Stimulated activated naive CD8-positive, alpha-beta T cell treated with anti-CD3 and anti-CD28 coated beads, Interleukin-15, Interleukin-2, amounts not matched to agents 100 ng/mL and 50 ng/mL, for 24 hours (primary cell): Measurements from ENCODE around the gene OPA1.

Source experiments
- H3K27ac Mint-ChIP-seq: one replicate; pipeline ENCODE4 v1.8.0; 2021; ENCODE audit warnings: mild to moderate bottlenecking, mixed read lengths
- H3K27me3 Mint-ChIP-seq: one replicate; pipeline ENCODE4 v1.8.0; 2021; ENCODE audit warnings: mixed read lengths
- H3K36me3 Mint-ChIP-seq: one replicate; pipeline ENCODE4 v1.8.0; 2021; ENCODE audit warnings: low read depth, mixed read lengths
- H3K4me1 Mint-ChIP-seq: one replicate; pipeline ENCODE4 v1.8.0; 2021; ENCODE audit warnings: low read depth, mixed read lengths
- H3K4me3 Mint-ChIP-seq: one replicate; pipeline ENCODE4 v1.8.0; 2021; ENCODE audit warnings: mild to moderate bottlenecking, mixed read lengths
- H3K9me3 Mint-ChIP-seq: one replicate; pipeline ENCODE4 v1.8.0; 2021; ENCODE audit warnings: mixed read lengths

The OPA1 gene

GRCh38 chr3:193656445-193656844 is 63.4 kb downstream of the OPA1 start:
- Mint-ChIP-seq H3K9me3 (no peaks in the 10 kb centered on the region), H3K4me3 (no peak overlapping the region), H3K4me1 (no peaks in the 10 kb centered on the region), H3K27me3 (no peaks in the 10 kb centered on the region), H3K27ac (no peak overlapping the region), H3K36me3 (peaks cover 66% of the 10 kb centered on the region)

DNA sequence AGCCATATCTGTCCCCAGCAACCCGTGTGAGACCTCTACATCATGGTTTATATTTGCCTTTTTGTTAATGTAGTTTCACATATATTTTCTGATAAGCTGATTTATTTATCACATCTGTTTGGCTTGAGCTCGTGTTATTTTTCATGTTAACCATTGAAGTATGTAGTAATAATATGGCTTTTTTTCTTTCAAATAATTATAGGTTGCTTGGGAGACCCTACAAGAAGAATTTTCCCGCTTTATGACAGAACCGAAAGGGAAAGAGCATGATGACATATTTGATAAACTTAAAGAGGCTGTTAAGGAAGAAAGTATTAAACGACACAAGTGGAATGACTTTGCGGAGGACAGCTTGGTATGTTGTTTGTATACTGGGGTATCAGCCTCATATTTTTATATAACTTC is 63.9 kb downstream of the OPA1 start:
- H3K9me3 Mint-ChIP-seq = no peaks in the 10 kb centered on the region
- H3K27ac Mint-ChIP-seq = no peak overlapping the region
- no peak overlapping the region for H3K4me3 Mint-ChIP-seq
- peaks cover 70% of the 10 kb centered on the region for H3K36me3 Mint-ChIP-seq
- no peaks in the 10 kb centered on the region for H3K27me3 Mint-ChIP-seq
- H3K4me1 Mint-ChIP-seq = no peaks in the 10 kb centered on the region

GRCh38 chr3:193660171-193660570 is 67.2 kb downstream of the OPA1 start:
- Mint-ChIP-seq H3K27me3 (no peaks in the 10 kb centered on the region), H3K4me3 (no peak overlapping the region), H3K4me1 (no peaks in the 10 kb centered on the region), H3K36me3 (peaks cover 77% of the 10 kb centered on the region), H3K9me3 (no peaks in the 10 kb centered on the region), H3K27ac (no peak overlapping the region)

- Mint-ChIP-seq H3K36me3 (peaks cover 77% of the 10 kb centered on the region), H3K27me3 (no peaks in the 10 kb centered on the region), H3K9me3 (no peaks in the 10 kb centered on the region), H3K4me3 (no peak overlapping the region), H3K4me1 (no peaks in the 10 kb centered on the region), H3K27ac (no peak overlapping the region)
Measured at GRCh38 chr3:193660698-193661411, 67.8 kb downstream of the OPA1 start.

DNA sequence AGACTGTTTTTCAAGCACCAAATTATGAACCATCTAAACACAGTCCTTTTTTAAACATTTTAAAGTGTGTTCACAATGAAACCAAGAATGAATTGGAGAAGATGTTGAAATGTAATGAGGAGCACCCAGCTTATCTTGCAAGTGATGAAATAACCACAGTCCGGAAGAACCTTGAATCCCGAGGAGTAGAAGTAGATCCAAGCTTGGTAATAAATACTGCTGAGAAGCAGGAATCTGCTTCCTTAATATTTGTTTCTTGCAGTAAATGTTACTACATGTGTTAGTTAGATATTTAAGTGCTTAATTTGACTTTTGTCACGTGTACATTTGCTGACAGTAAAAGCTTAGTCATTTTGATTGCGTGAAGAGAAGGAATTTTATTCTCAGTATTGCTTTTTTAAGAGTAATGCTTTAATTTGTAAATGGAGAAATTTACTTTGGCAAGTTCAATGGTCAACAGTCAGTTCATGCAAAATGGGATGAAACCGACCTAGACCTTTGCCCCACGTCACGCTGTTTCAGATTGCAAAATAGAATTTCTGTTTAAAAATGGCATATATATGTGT is 69.8 kb downstream of the OPA1 start:
- no peak overlapping the region for H3K27ac Mint-ChIP-seq
- H3K4me1 Mint-ChIP-seq = no peaks in the 10 kb centered on the region
- no peaks in the 10 kb centered on the region for H3K27me3 Mint-ChIP-seq
- H3K9me3 Mint-ChIP-seq = no peaks in the 10 kb centered on the region
- peaks cover 70% of the 10 kb centered on the region for H3K36me3 Mint-ChIP-seq
- no peak overlapping the region for H3K4me3 Mint-ChIP-seq

DNA sequence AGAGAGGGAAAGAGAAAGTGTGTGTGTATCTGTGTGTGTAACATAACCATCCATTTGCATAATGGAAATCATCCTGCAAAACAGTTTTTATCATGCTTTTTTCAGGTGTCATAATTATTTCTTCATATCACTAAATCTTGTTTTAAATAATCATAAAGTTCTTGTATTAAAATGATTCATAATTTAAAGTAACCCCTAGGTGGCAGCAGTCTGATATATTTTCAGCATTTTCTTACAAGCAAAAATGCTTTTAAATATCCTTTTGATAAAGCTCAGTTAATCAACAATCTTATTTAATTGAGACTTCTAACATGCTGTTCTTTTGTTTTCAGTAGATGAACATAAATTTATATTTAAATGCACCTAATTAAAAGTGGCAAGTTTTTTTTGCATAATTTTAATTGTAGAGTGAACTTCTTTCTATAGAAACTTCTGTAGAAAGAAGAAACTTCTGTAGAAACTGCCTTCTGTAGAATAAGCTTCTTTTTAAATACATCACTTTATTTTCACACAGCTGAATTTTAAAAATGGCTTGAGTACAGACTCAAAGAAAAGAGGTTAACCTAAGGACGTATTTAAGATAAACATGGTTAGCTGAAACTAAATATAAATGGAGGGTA is 72.5 kb downstream of the OPA1 start:
- peaks cover 72% of the 10 kb centered on the region for H3K36me3 Mint-ChIP-seq

DNA sequence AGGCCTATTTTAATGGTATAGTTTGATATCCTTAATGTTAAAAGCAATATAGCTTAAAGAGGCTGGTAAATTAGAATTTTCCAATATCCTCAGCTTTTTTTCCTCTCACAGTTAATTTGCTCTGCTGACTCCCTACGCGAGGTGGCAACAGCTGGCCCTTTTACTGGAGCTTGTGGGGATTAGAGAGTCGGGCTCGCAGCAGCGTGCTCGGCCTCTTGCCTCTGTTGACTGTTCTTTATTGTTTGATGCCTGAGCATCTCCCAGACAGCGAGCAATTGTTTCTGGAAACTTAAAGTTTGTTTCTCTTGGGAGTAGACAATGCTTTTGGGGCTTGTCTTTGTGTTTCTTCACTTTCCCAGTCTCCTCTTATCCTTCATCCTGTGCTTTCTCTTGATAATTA is 80.8 kb downstream of the OPA1 start:
- H3K9me3 Mint-ChIP-seq = no peaks in the 10 kb centered on the region
- peaks cover 62% of the 10 kb centered on the region for H3K36me3 Mint-ChIP-seq
- no peaks in the 10 kb centered on the region for H3K27me3 Mint-ChIP-seq
- H3K4me1 Mint-ChIP-seq = peaks cover 9% of the 10 kb centered on the region
- no peak overlapping the region for H3K27ac Mint-ChIP-seq
- H3K4me3 Mint-ChIP-seq = no peak overlapping the region

More for the DNA sequence above, 72.5 kb downstream of the OPA1 start:
- Mint-ChIP-seq H3K27me3 (no peaks in the 10 kb centered on the region), H3K27ac (no peak overlapping the region), H3K4me1 (no peaks in the 10 kb centered on the region), H3K4me3 (no peak overlapping the region), H3K9me3 (no peaks in the 10 kb centered on the region)

- no peaks in the 10 kb centered on the region for H3K9me3 Mint-ChIP-seq
- no peak overlapping the region for H3K4me3 Mint-ChIP-seq
- H3K27me3 Mint-ChIP-seq = no peaks in the 10 kb centered on the region
- peaks cover 9% of the 10 kb centered on the region for H3K4me1 Mint-ChIP-seq
- peaks cover 60% of the 10 kb centered on the region for H3K36me3 Mint-ChIP-seq
- no peak overlapping the region for H3K27ac Mint-ChIP-seq
Measured at GRCh38 chr3:193674714-193675113, 81.7 kb downstream of the OPA1 start.

GRCh38 chr3:193677734-193678133 is 84.7 kb downstream of the OPA1 start:
- H3K4me3 Mint-ChIP-seq = no peak overlapping the region
- peaks cover 65% of the 10 kb centered on the region for H3K36me3 Mint-ChIP-seq
- H3K9me3 Mint-ChIP-seq = no peaks in the 10 kb centered on the region
- H3K4me1 Mint-ChIP-seq = peaks cover 9% of the 10 kb centered on the region
- H3K27me3 Mint-ChIP-seq = no peaks in the 10 kb centered on the region
- H3K27ac Mint-ChIP-seq = peak overlapping the region; percentile 13

DNA sequence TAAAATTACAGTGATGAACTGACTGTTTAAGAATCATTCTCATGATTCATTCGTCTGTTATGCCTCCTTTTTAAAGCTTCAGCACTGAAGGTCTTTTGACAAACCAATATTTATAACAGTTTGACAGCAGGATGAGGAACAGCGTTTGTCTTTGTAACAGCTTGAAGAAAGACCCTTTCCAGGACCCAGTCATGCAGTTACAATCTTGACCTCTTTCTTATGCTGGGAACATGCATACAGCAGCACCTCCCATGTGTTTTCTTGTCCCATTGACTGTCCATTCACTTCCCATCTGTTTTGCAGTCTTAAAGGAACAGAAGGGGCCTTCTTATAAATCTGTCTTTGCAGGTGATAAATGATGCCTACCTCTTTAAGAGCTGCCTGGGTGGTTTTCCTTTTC is 87.2 kb downstream of the OPA1 start:
- H3K4me1 Mint-ChIP-seq = peaks cover 9% of the 10 kb centered on the region
- no peak overlapping the region for H3K27ac Mint-ChIP-seq
- H3K4me3 Mint-ChIP-seq = no peak overlapping the region
- no peaks in the 10 kb centered on the region for H3K9me3 Mint-ChIP-seq
- H3K27me3 Mint-ChIP-seq = no peaks in the 10 kb centered on the region
- H3K36me3 Mint-ChIP-seq = peaks cover 56% of the 10 kb centered on the region

DNA sequence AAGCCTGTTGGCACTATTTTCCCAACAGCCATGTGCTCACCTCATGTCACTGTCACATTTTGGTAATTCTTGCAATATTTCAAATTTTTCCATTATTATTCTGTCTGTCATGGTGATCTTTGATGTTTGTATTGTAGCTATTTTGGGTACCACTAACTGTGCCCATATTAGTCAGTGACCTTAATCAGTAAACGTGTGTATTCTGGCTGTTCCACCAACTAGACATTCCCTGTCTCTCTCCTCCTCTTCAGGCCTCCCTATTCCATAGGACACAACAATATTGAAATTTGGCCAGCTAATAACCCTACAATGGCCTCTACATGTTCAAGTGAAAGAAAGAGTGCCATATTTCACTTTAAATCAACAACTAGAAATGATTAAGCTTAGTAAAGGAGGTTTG is 88.6 kb downstream of the OPA1 start:
- Mint-ChIP-seq H3K27ac (no peak overlapping the region), H3K36me3 (peaks cover 43% of the 10 kb centered on the region), H3K4me3 (no peak overlapping the region), H3K9me3 (no peaks in the 10 kb centered on the region), H3K4me1 (peaks cover 9% of the 10 kb centered on the region), H3K27me3 (no peaks in the 10 kb centered on the region)

DNA sequence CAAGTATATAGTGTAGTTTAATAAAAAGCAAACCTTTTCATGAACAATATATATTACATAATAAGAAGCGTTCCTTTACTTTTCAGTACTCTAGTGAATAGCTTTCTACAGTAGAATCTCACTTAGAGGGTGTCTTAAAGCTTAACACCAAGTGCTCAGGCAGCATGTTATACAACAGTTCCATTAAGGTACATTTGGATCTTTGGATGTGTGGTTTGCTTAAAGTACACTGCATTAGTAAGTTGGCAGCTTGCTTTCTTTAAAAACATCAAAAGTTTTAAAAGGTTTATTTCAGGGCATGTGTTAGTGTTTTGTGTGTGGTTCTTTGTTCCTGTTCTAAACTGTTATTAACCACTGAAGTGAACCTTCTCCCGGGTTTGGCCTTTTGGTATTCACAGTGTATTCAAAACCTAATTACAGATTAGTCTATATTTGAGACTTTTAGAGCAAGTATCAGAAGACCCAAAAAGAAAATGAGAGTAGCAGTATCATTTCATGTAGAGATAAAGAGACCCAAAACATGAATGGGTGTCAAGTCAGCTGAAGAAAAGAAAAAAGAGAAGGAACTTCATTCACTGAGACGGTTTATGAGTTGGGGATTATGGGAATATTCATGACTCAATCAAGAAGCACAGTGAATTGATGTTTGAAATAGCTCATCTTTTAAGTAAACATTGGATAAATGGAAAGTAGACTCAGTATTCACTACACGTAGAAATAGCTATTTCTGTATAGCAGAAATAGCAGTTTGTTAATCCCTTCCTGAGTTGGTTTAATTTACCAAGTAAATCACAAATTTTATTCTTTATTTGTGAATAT is 93.9 kb downstream of the OPA1 start:
- peaks cover 36% of the 10 kb centered on the region for H3K36me3 Mint-ChIP-seq
- H3K4me3 Mint-ChIP-seq = no peak overlapping the region
- no peaks in the 10 kb centered on the region for H3K27me3 Mint-ChIP-seq
- H3K9me3 Mint-ChIP-seq = no peaks in the 10 kb centered on the region
- H3K4me1 Mint-ChIP-seq = no peaks in the 10 kb centered on the region
- no peak overlapping the region for H3K27ac Mint-ChIP-seq

- H3K27ac Mint-ChIP-seq = no peak overlapping the region
- peaks cover 37% of the 10 kb centered on the region for H3K36me3 Mint-ChIP-seq
- no peaks in the 10 kb centered on the region for H3K9me3 Mint-ChIP-seq
- H3K4me1 Mint-ChIP-seq = peaks cover 3% of the 10 kb centered on the region
- H3K4me3 Mint-ChIP-seq = no peak overlapping the region
- H3K27me3 Mint-ChIP-seq = no peaks in the 10 kb centered on the region
Measured at GRCh38 chr3:193688834-193689714, 96.1 kb downstream of the OPA1 start.

DNA sequence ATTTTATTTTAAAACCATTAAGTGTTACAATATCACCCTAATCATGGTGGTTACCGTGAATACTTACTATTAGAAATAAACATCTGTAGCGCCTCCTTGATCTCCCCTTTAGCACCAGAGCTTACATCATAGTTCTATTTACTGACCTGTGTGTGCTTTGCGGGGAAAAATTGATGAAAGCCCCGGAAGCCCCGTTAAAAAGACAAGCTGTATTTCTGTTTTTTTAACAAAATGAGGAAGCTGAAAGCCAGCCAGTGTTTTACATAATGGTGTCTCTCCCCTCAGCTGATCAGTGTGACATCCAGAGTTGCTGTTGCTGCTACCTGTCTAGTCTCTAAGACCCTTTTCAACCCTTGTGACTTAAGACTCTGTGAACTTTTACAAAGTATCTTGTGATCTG is 100.8 kb downstream of the OPA1 start:
- Mint-ChIP-seq H3K36me3 (peaks cover 54% of the 10 kb centered on the region), H3K9me3 (no peaks in the 10 kb centered on the region), H3K4me1 (peaks cover 3% of the 10 kb centered on the region), H3K27me3 (no peaks in the 10 kb centered on the region), H3K4me3 (no peak overlapping the region), H3K27ac (no peak overlapping the region)
